CD14-positive monocyte (primary cell): ENCODE data around the gene MYO3B. TPM values are rescaled to one million over a fixed set of nuclear protein-coding genes. Genes with fewer than 3 reads are reported as not detected.

ENCODE experiments used
- DNase-seq, 3 donors: peaks; one replicate each; pipeline ENCODE4 v3.0.0-alpha.2; 2011 to 2022
- H2AFZ ChIP-seq: 2 replicates; pipeline ENCODE4 v1.6.0; 2012; ENCODE audit warnings: mild to moderate bottlenecking, low read depth, low read length, inconsistent platforms; ENCODE audit not compliant: insufficient read depth, poor library complexity, severe bottlenecking
- H3K27ac ChIP-seq, 2 donors: 1 replicate in 1 of 2; 2 replicates in 1 of 2; pipeline ENCODE4 v1.5.1; 2012 to 2013; ENCODE audit warnings: low read length in 2 of 2, control low read depth in 1 of 2, inconsistent platforms in 1 of 2, low read depth in 1 of 2, mild to moderate bottlenecking in 1 of 2
- H3K27me3 ChIP-seq, 2 donors: one replicate each; pipeline versions ENCODE4 v1.6.0 to v1.6.1; 2011 to 2013; ENCODE audit warnings: low read length in 2 of 2; ENCODE audit not compliant: control insufficient read depth in 2 of 2, insufficient read depth in 2 of 2
- H3K36me3 ChIP-seq, 2 donors: replicated peaks in 1 of 2; 1 replicate in 1 of 2; 2 replicates in 1 of 2; pipeline versions ENCODE4 v1.5.1 to v1.6.1; 2012 to 2013; ENCODE audit warnings: low read length in 2 of 2, control low read depth in 1 of 2, inconsistent platforms in 1 of 2, mild to moderate bottlenecking in 1 of 2; ENCODE audit not compliant: insufficient read depth in 2 of 2, control insufficient read depth in 1 of 2
- H3K4me1 ChIP-seq, 2 donors: 1 replicate in 1 of 2; 2 replicates in 1 of 2; pipeline versions ENCODE4 v1.5.1 to v1.6.1; 2012 to 2013; ENCODE audit warnings: low read length in 2 of 2, control low read depth in 1 of 2, inconsistent platforms in 1 of 2, mild to moderate bottlenecking in 1 of 2, moderate library complexity in 1 of 2; ENCODE audit not compliant: insufficient read depth in 2 of 2, control insufficient read depth in 1 of 2
- H3K4me2 ChIP-seq: replicated peaks from 2 replicates; pipeline ENCODE3; 2012; ENCODE audit warnings: low read length, moderate library complexity, mild to moderate bottlenecking; ENCODE audit not compliant: poor library complexity, severe bottlenecking; ENCODE audit errors: extremely low read depth
- H3K4me3 ChIP-seq, 3 experiments: fragments of 200-600 bp in 1 of 3; sonication (generic) in 1 of 3; replicated peaks in 1 of 3; 1 replicate in 2 of 3; 2 replicates in 1 of 3; pipeline ENCODE4 v1.5.1; 2011 to 2013; ENCODE audit warnings: low read length in 3 of 3, mild to moderate bottlenecking in 3 of 3, control low read depth in 2 of 3, low read depth in 2 of 3, inconsistent platforms in 1 of 3, moderate library complexity in 1 of 3
- H3K79me2 ChIP-seq: 2 replicates; pipeline ENCODE4 v1.6.0; 2012; ENCODE audit warnings: mild to moderate bottlenecking, control low read depth, inconsistent platforms, low read length, moderate library complexity; ENCODE audit not compliant: insufficient read depth
- H3K9ac ChIP-seq: 2 replicates; pipeline ENCODE4 v1.6.0; 2017; ENCODE audit warnings: low read length, mild to moderate bottlenecking; ENCODE audit not compliant: insufficient read depth, poor library complexity, severe bottlenecking
- H3K9me3 ChIP-seq, 2 donors: replicated peaks in 1 of 2; 1 replicate in 1 of 2; 2 replicates in 1 of 2; pipeline versions ENCODE4 v1.5.1 to v1.6.1; 2012 to 2013; ENCODE audit warnings: low read length in 2 of 2, control low read depth in 1 of 2; ENCODE audit not compliant: control insufficient read depth in 1 of 2, insufficient read depth in 1 of 2
- H4K20me1 ChIP-seq: 2 replicates; pipeline ENCODE4 v1.6.0; 2012; ENCODE audit warnings: mild to moderate bottlenecking, low read length, control low read depth, moderate library complexity; ENCODE audit not compliant: insufficient read depth
- H3K27ac Mint-ChIP-seq, 7 donors: one replicate each; pipeline ENCODE4 v1.8.0; 2020; ENCODE audit warnings: mild to moderate bottlenecking in 7 of 7, mixed read lengths in 7 of 7, moderate library complexity in 6 of 7, inconsistent platforms in 2 of 7
- H3K27me3 Mint-ChIP-seq, 3 donors: one replicate each; pipeline ENCODE4 v1.8.0; 2021 to 2022; ENCODE audit warnings: low read depth in 3 of 3, mild to moderate bottlenecking in 3 of 3, mixed read lengths in 3 of 3, moderate library complexity in 3 of 3, inconsistent platforms in 1 of 3
- H3K36me3 Mint-ChIP-seq, 2 donors: one replicate each; pipeline ENCODE4 v1.8.0; 2020; ENCODE audit warnings: mixed read lengths in 2 of 2, inconsistent platforms in 1 of 2, mild to moderate bottlenecking in 1 of 2
- H3K4me1 Mint-ChIP-seq: one replicate; pipeline ENCODE4 v1.8.0; 2020; ENCODE audit warnings: mild to moderate bottlenecking, mixed read lengths
- H3K4me3 Mint-ChIP-seq, 2 donors: one replicate each; pipeline ENCODE4 v1.8.0; 2020; ENCODE audit warnings: mild to moderate bottlenecking in 2 of 2, mixed read lengths in 2 of 2, moderate library complexity in 1 of 2
- H3K9me3 Mint-ChIP-seq, 7 donors: one replicate each; pipeline ENCODE4 v1.8.0; 2020 to 2022; ENCODE audit warnings: mixed read lengths in 7 of 7, mild to moderate bottlenecking in 6 of 7, moderate library complexity in 6 of 7, inconsistent platforms in 2 of 7
- CTCF ChIP-seq: fragments of 200-600 bp; IDR thresholded peaks from one replicate; pipeline ENCODE4 v1.8.0; 2022; ENCODE audit warnings: antibody characterized with exemption, mild to moderate bottlenecking
- intact Hi-C, 2 donors: fragments of 100-400 bp; cut with micrococcal nuclease; formaldehyde crosslinking; loops; one replicate each; pipeline versions ENCODE4 v1.15.0 to v1.15.1; 2023
- polyA plus RNA-seq, 3 donors: library from polyadenylated mRNA; depleted of rRNA in 1 of 3; unstranded in 2 of 3; stranded (reverse) in 1 of 3; fragments of 300-500 nt in 2 of 3; fragments of >200 nt in 1 of 3; fragmentation: Illumina TruSeq in 2 of 3; gene quantifications; 1 replicate in 2 of 3; 2 replicates in 1 of 3; pipeline ENCODE4 v1.2.3, GENCODE V29; 2012 to 2021

The MYO3B gene
- polyA plus RNA-seq, 3 donors: not detected

GRCh38 chr2:170189757-170190156, 11.8 kb downstream of the MYO3B start:
- DNase-seq: no peak
- Mint-ChIP-seq H3K4me1 (no peaks in the 10 kb centered on the region), H3K27me3 (peaks cover 0 to 4% (median 2%) of the 10 kb centered on the region in 3 donors), H3K27ac (no peak overlapping the region), H3K4me3 (no peak overlapping the region), H3K36me3 (no peaks in the 10 kb centered on the region), H3K9me3 (peaks cover 10 to 42% (median 23%) of the 10 kb centered on the region in 7 donors)
- Histone ChIP-seq H3K27me3 (no peaks in the 10 kb centered on the region), H3K4me1 (no peaks in the 10 kb centered on the region), H3K9me3 (peaks cover 0 to 13% of the 10 kb centered on the region in 2 donors), H3K9ac (no peak overlapping the region), H3K36me3 (no peaks in the 10 kb centered on the region), H2AFZ (no peak overlapping the region), H3K27ac (no peak overlapping the region), H3K79me2 (no peaks in the 10 kb centered on the region), H4K20me1 (no peaks in the 10 kb centered on the region), H3K4me3 (no peak overlapping the region), H3K4me2 (no peak overlapping the region)
- no peak for TF ChIP-seq CTCF
- intact Hi-C loops: no loop called here

- no peak overlapping the region for H3K27ac ChIP-seq
- no peaks in the 10 kb centered on the region for H3K36me3 ChIP-seq
- Mint-ChIP-seq H3K36me3 (no peaks in the 10 kb centered on the region), H3K9me3 (peaks cover 10 to 45% (median 23%) of the 10 kb centered on the region in 7 donors), H3K27ac (no peak overlapping the region), H3K27me3 (peaks cover 0 to 4% (median 4%) of the 10 kb centered on the region in 3 donors), H3K4me1 (no peaks in the 10 kb centered on the region), H3K4me3 (no peak overlapping the region)
- intact Hi-C loops: no loop called here
- no peak for TF ChIP-seq CTCF
- no peak for DNase-seq
- H3K4me3 ChIP-seq: no peak overlapping the region
- peaks cover 0 to 13% of the 10 kb centered on the region in 2 donors for H3K9me3 ChIP-seq
- H4K20me1 ChIP-seq: no peaks in the 10 kb centered on the region
- H3K27me3 ChIP-seq: no peaks in the 10 kb centered on the region
- H3K4me1 ChIP-seq: no peaks in the 10 kb centered on the region
- no peaks in the 10 kb centered on the region for H3K79me2 ChIP-seq
- H3K9ac ChIP-seq: no peak overlapping the region
- H3K4me2 ChIP-seq: no peak overlapping the region
- H2AFZ ChIP-seq: no peak overlapping the region
These were observed 12.2 kb downstream of the MYO3B start for GRCh38 chr2:170190172-170190571.
